Esophagus squamous epithelium (tissue), 5 donors: Measurements from ENCODE around the gene WWOX. TPM values are rescaled to one million over a fixed set of nuclear protein-coding genes. Genes with fewer than 3 reads are reported as not detected.

Experiments
- DNase-seq: peaks from one replicate; lab custom pipeline; 2025; lab: John Stamatoyannopoulos, UW
- H3K27ac ChIP-seq, 4 donors: fragments of 200-600 bp; sonication (generic); one replicate each; pipeline ENCODE4 v1.5.1; 2016 to 2019; ENCODE audit warnings: mild to moderate bottlenecking in 1 of 4
- H3K27me3 ChIP-seq, 4 donors: fragments of 200-600 bp; sonication (generic); 1 replicate in 3 of 4; 2 replicates in 1 of 4; pipeline versions ENCODE4 v1.5.1 to v1.6.0; 2017 to 2021; ENCODE audit warnings: antibody characterized with exemption in 1 of 4
- H3K36me3 ChIP-seq, 3 donors: fragments of 200-600 bp; sonication (generic); one replicate each; pipeline ENCODE4 v1.5.1; 2016 to 2019
- H3K4me1 ChIP-seq, 3 donors: fragments of 200-600 bp; sonication (generic); one replicate each; pipeline ENCODE4 v1.5.1; 2017 to 2019
- H3K4me3 ChIP-seq, 4 donors: fragments of 200-600 bp; sonication (generic); 1 replicate in 3 of 4; 2 replicates in 1 of 4; pipeline ENCODE4 v1.5.1; 2016 to 2019; ENCODE audit warnings: mild to moderate bottlenecking in 2 of 4, moderate library complexity in 1 of 4
- H3K9me3 ChIP-seq, 3 donors: fragments of 200-600 bp; sonication (generic); one replicate each; pipeline ENCODE4 v1.5.1; 2016 to 2019
- CTCF ChIP-seq, 6 experiments: fragments of 450-650 bp in 4 of 6; fragments of 200-600 bp in 2 of 6; sonication (generic) in 2 of 6; IDR thresholded peaks; one replicate each; pipeline ENCODE4 v1.5.1; 2016 to 2019; ENCODE audit warnings: antibody characterized with exemption in 6 of 6, mild to moderate bottlenecking in 4 of 6, moderate library complexity in 4 of 6
- POLR2A ChIP-seq, 4 donors: fragments of 450-650 bp; IDR thresholded peaks; one replicate each; pipeline ENCODE4 v1.6.1; 2017; ENCODE audit warnings: antibody characterized with exemption in 4 of 4, mild to moderate bottlenecking in 4 of 4, moderate library complexity in 3 of 4
- WGBS, 2 donors: methylation state at CpG; one replicate each; pipeline ENCODE4 v1.1.5; 2018; 5-methylcytosine and 5-hydroxymethylcytosine counted together
- intact Hi-C: fragments of 100-400 bp; cut with DNase I; formaldehyde crosslinking; loops from one replicate; pipeline ENCODE4 v1.15.0; 2022
- total RNA-seq, 4 donors: library from RNA; depleted of rRNA; stranded (reverse); fragments of >200 nt; gene quantifications; one replicate each; pipeline ENCODE4 v1.1.0, GENCODE V29; 2016
- donor health status: DM: yes; HTN: yes; CAD: no.

Gene WWOX
- total RNA-seq, 4 donors from 2014 or later: 20.9 to 31.1 (median 27.5) TPM

- DNase-seq: no peak
- Histone ChIP-seq H3K9me3 (no peaks in the 10 kb centered on the region), H3K27ac (no peak overlapping the region), H3K36me3 (no peaks in the 10 kb centered on the region), H3K4me3 (no peak overlapping the region), H3K27me3 (no peaks in the 10 kb centered on the region), H3K4me1 (no peaks in the 10 kb centered on the region)
- intact Hi-C loops: no loop called here
- WGBS, 2 donors: 83 to 85% methylated on average over 6 of the region's 6 CpGs
- no peak for TF ChIP-seq CTCF (IDR thresholded peaks at IDR 0.05)
- TF ChIP-seq POLR2A (IDR thresholded peaks at IDR 0.05): no peak
Observed at GRCh38 chr16:78642621-78643285, 543.3 kb downstream of the WWOX start.

GRCh38 chr16:78645657-78646056 lies 546.2 kb downstream of the WWOX start:
- Histone ChIP-seq H3K4me3 (no peak overlapping the region), H3K36me3 (no peaks in the 10 kb centered on the region), H3K4me1 (peaks cover 0 to 7% (median 4%) of the 10 kb centered on the region in 3 donors), H3K27me3 (no peaks in the 10 kb centered on the region), H3K9me3 (no peaks in the 10 kb centered on the region), H3K27ac (no peak overlapping the region)
- no peak for DNase-seq
- TF ChIP-seq POLR2A (IDR thresholded peaks at IDR 0.05): no peak
- TF ChIP-seq CTCF (IDR thresholded peaks at IDR 0.05): no peak
- WGBS, 2 donors: 80 to 86% methylated on average over 4 of the region's 4 CpGs
- intact Hi-C loops: no loop called here

GRCh38 chr16:78647019-78647418 lies 547.6 kb downstream of the WWOX start:
- Histone ChIP-seq H3K27ac (no peak overlapping the region), H3K27me3 (no peaks in the 10 kb centered on the region), H3K36me3 (no peaks in the 10 kb centered on the region), H3K9me3 (no peaks in the 10 kb centered on the region), H3K4me1 (peaks cover 0 to 7% (median 4%) of the 10 kb centered on the region in 3 donors), H3K4me3 (no peak overlapping the region)
- TF ChIP-seq CTCF (IDR thresholded peaks at IDR 0.05) (no peak), POLR2A (IDR thresholded peaks at IDR 0.05) (no peak)
- WGBS, 2 donors: 100% methylated on average over 2 to 3 of the region's 3 CpGs
- intact Hi-C loops: no loop called here
- DNase-seq: no peak

- intact Hi-C loops: no loop called here
- DNase-seq: no peak
- no peak for TF ChIP-seq POLR2A (IDR thresholded peaks at IDR 0.05)
- TF ChIP-seq CTCF (IDR thresholded peaks at IDR 0.05): no peak
- Histone ChIP-seq H3K9me3 (no peaks in the 10 kb centered on the region), H3K27ac (no peak overlapping the region), H3K4me1 (peaks cover 0 to 7% (median 4%) of the 10 kb centered on the region in 3 donors), H3K4me3 (no peak overlapping the region), H3K27me3 (no peaks in the 10 kb centered on the region), H3K36me3 (no peaks in the 10 kb centered on the region)
- WGBS, 2 donors: 74 to 80% methylated on average over 2 of the region's 2 CpGs
Observed at GRCh38 chr16:78647491-78647890, 548.0 kb downstream of the WWOX start.

GRCh38 chr16:78648517-78648916 lies 549.1 kb downstream of the WWOX start:
- no peak for DNase-seq
- no peaks in the 10 kb centered on the region for H3K36me3 ChIP-seq
- peaks cover 0 to 7% (median 4%) of the 10 kb centered on the region in 3 donors for H3K4me1 ChIP-seq
- H3K4me3 ChIP-seq: no peak overlapping the region
- H3K9me3 ChIP-seq: no peaks in the 10 kb centered on the region
- H3K27me3 ChIP-seq: no peaks in the 10 kb centered on the region
- intact Hi-C loops: no loop called here
- TF ChIP-seq CTCF (IDR thresholded peaks at IDR 0.05): no peak
- no peak for TF ChIP-seq POLR2A (IDR thresholded peaks at IDR 0.05)
- 38 to 63% methylated on average over 3 of the region's 3 CpGs for WGBS, 2 donors
- H3K27ac ChIP-seq: no peak overlapping the region
